HCT116 (cell line): ENCODE measurements around the gene TNNI2. TPM values are rescaled to one million over a fixed set of nuclear protein-coding genes. Genes with fewer than 3 reads are reported as not detected.

Experiments used
- ATAC-seq: fragments of 200-7000 bp; cut with Tn5 transposase; 2 replicates; pipeline ENCODE4 v1.9.1; 2020; ENCODE audit warnings: mild to moderate bottlenecking, moderate library complexity
- BruUV-seq: library from RNA; stranded (reverse); fragments of 400-500 nt; replicated peaks from 2 replicates; lab custom pipeline; 2021; lab: Mats Ljungman, UMichigan
- CTCF ChIA-PET: fragments of 300-600 bp; sonication (Branson Sonifier 250); formaldehyde crosslinking; loops from one replicate; lab custom pipeline; 2021; ENCODE audit warnings: antibody characterized with exemption; lab: Charles Lee
- POLR2A ChIA-PET: fragments of 300-600, 350-600 bp; sonication (Branson Sonifier 250); formaldehyde crosslinking; loops from one replicate; lab custom pipeline; 2021; ENCODE audit warnings: antibody characterized with exemption; lab: Charles Lee
- RAD21 ChIA-PET, 2 experiments: fragments of 300-600 bp; sonication (Branson Sonifier 250); formaldehyde crosslinking; loops; one replicate each; lab custom pipeline; 2023; ENCODE audit warnings: low total read pairs in 2 of 2; ENCODE audit not compliant: uncharacterized antibody in 2 of 2, unreplicated experiment in 2 of 2, low non-redundant PET in 1 of 2; lab: Charles Lee
- DNase-seq: peaks from one replicate; pipeline ENCODE4 v3.0.0-alpha.2; 2010; ENCODE audit warnings: low read depth, low spot score
- H2AFZ ChIP-seq: fragments of 200-600 bp; shearing (Covaris generic), sonication (generic); 2 replicates; pipeline ENCODE4 v1.6.1; 2017; ENCODE audit warnings: low read depth, mixed run types, mixed read lengths, antibody characterized with exemption, low read length; ENCODE audit not compliant: poor library complexity, severe bottlenecking
- H3K27ac ChIP-seq: 2 replicates; pipeline ENCODE4 v1.5.1; 2012; ENCODE audit warnings: low read depth, low read length
- H3K27me3 ChIP-seq: fragments of 200-600 bp; sonication (generic); 2 replicates; pipeline ENCODE4 v1.6.1; 2016; ENCODE audit warnings: mixed run types, low read length, mixed read lengths; ENCODE audit not compliant: insufficient read depth
- H3K36me3 ChIP-seq, 2 experiments: fragments of 200-500 bp in 1 of 2; fragments of 200-600 bp in 1 of 2; sonication (Bioruptor generic) in 1 of 2; sonication (generic) in 1 of 2; 2 replicates each; pipeline versions ENCODE4 v1.5.1 to v1.6.1; 2014 to 2016; ENCODE audit warnings: low read length in 2 of 2, inconsistent platforms in 1 of 2, mixed read lengths in 1 of 2, mixed run types in 1 of 2; ENCODE audit not compliant: insufficient read depth in 2 of 2, control insufficient read depth in 1 of 2
- H3K4me1 ChIP-seq, 2 experiments: fragments of 200-600 bp in 1 of 2; sonication (generic) in 1 of 2; 2 replicates each; pipeline versions ENCODE4 v1.5.1 to v1.6.1; 2012 to 2017; ENCODE audit warnings: low read length in 2 of 2, inconsistent platforms in 1 of 2, mild to moderate bottlenecking in 1 of 2, mixed read lengths in 1 of 2, mixed run types in 1 of 2, moderate library complexity in 1 of 2; ENCODE audit not compliant: insufficient read depth in 2 of 2, control insufficient read depth in 1 of 2
- H3K4me2 ChIP-seq: fragments of 200-600 bp; sonication (generic); 2 replicates; pipeline ENCODE4 v1.6.1; 2017; ENCODE audit warnings: mixed run types, low read length, mixed read lengths
- H3K4me3 ChIP-seq, 2 experiments: fragments of 200-600 bp in 1 of 2; sonication (generic) in 1 of 2; replicated peaks in 1 of 2; 2 replicates each; pipeline ENCODE4 v1.5.1; 2011 to 2016; ENCODE audit warnings: low read length in 2 of 2, control low read depth in 1 of 2, low read depth in 1 of 2, mild to moderate bottlenecking in 1 of 2, mixed read lengths in 1 of 2, mixed run types in 1 of 2
- H3K79me2 ChIP-seq: fragments of 200-600 bp; sonication (generic); 2 replicates; pipeline ENCODE4 v1.6.1; 2017; ENCODE audit warnings: mild to moderate bottlenecking, mixed run types, low read length, moderate library complexity, mixed read lengths; ENCODE audit not compliant: insufficient read depth
- H3K9ac ChIP-seq: fragments of 200-600 bp; sonication (generic); 2 replicates; pipeline ENCODE4 v1.6.1; 2016; ENCODE audit warnings: low read length, mixed read lengths
- H3K9me2 ChIP-seq: fragments of 200-600 bp; sonication (generic), shearing (Covaris generic); 2 replicates; pipeline ENCODE4 v1.6.1; 2017; ENCODE audit warnings: mixed run types, mild to moderate bottlenecking, moderate library complexity; ENCODE audit not compliant: insufficient read depth
- H3K9me3 ChIP-seq, 2 experiments: fragments of 200-500 bp in 1 of 2; fragments of 200-600 bp in 1 of 2; sonication (Bioruptor generic) in 1 of 2; sonication (generic) in 1 of 2; 2 replicates each; pipeline ENCODE4 v1.6.1; 2014 to 2017; ENCODE audit warnings: low read length in 2 of 2, mixed read lengths in 2 of 2, inconsistent platforms in 1 of 2, low read depth in 1 of 2, mild to moderate bottlenecking in 1 of 2, mixed run types in 1 of 2, moderate library complexity in 1 of 2; ENCODE audit not compliant: control insufficient read depth in 1 of 2, insufficient read depth in 1 of 2
- H4K20me1 ChIP-seq: fragments of 200-600 bp; sonication (generic), shearing (Covaris generic); 2 replicates; pipeline ENCODE4 v1.6.1; 2017; ENCODE audit warnings: mixed run types, mild to moderate bottlenecking, moderate library complexity; ENCODE audit not compliant: insufficient read depth
- CBX3 ChIP-seq: IDR thresholded peaks from 2 replicates; pipeline ENCODE4 v1.6.1; 2012; ENCODE audit warnings: low read depth
- CEBPB ChIP-seq: IDR thresholded peaks from 2 replicates; pipeline ENCODE4 v1.6.1; 2012; ENCODE audit warnings: low read depth
- EGR1 ChIP-seq: IDR thresholded peaks from 2 replicates; pipeline ENCODE4 v1.6.1; 2012; ENCODE audit warnings: low read depth
- ELF1 ChIP-seq: IDR thresholded peaks from 2 replicates; pipeline ENCODE4 v1.6.1; 2012; ENCODE audit warnings: low read depth, borderline replicate concordance
- EZH2 ChIP-seq: fragments of 200-600 bp; sonication (generic); IDR thresholded peaks from 2 replicates; pipeline ENCODE4 v1.6.1; 2017; ENCODE audit warnings: antibody characterized with exemption, mixed run types
- FOSL1 ChIP-seq: IDR thresholded peaks from 2 replicates; pipeline ENCODE4 v1.6.1; 2012; ENCODE audit warnings: low read depth
- JUND ChIP-seq: IDR thresholded peaks from 2 replicates; pipeline ENCODE4 v1.6.1; 2012
- POLR2A ChIP-seq: IDR thresholded peaks from 2 replicates; pipeline ENCODE4 v1.7.0; 2011; ENCODE audit warnings: borderline replicate concordance; ENCODE audit not compliant: insufficient read depth, insufficient read length; ENCODE audit errors: extremely low read depth
- RAD21 ChIP-seq: IDR thresholded peaks from 2 replicates; pipeline ENCODE4 v1.6.1; 2012; ENCODE audit warnings: low read depth, mild to moderate bottlenecking
- SP1 ChIP-seq: IDR thresholded peaks from 2 replicates; pipeline ENCODE4 v1.6.1; 2012; ENCODE audit warnings: low read depth
- SRF ChIP-seq: IDR thresholded peaks from 2 replicates; pipeline ENCODE4 v1.6.1; 2012; ENCODE audit warnings: low read depth
- TCF7L2 ChIP-seq: IDR thresholded peaks from 2 replicates; pipeline ENCODE4 v1.7.0; 2011; ENCODE audit warnings: borderline replicate concordance, inconsistent platforms; ENCODE audit not compliant: insufficient read depth, insufficient read length; ENCODE audit errors: extremely low read depth
- YY1 ChIP-seq: IDR thresholded peaks from 2 replicates; pipeline ENCODE4 v1.6.1; 2011; ENCODE audit warnings: low read length, low read depth, moderate library complexity, mild to moderate bottlenecking; ENCODE audit not compliant: insufficient replicate concordance; ENCODE audit errors: extremely low read depth
- ZFX ChIP-seq: fragments of 450-650 bp; IDR thresholded peaks from 2 replicates; pipeline ENCODE4 v1.6.1; 2017
- intact Hi-C: fragments of 100-400 bp; cut with micrococcal nuclease; formaldehyde crosslinking; loops from 2 replicates; pipeline ENCODE4 v1.10.0; 2022
- total RNA-seq: library from RNA; stranded (reverse); gene quantifications from one replicate; pipeline ENCODE4 v1.2.1, GENCODE V29; 2021; ENCODE audit not compliant: unreplicated experiment
- TF ChIP-seq, protein P1 (sequence below): IDR thresholded peaks from 2 replicates; pipeline ENCODE4 v1.6.1; 2012; ENCODE audit warnings: low read depth
- TF ChIP-seq, protein P2 (sequence below), 3 experiments: fragments of 200-600 bp in 1 of 3; sonication (generic) in 1 of 3; IDR thresholded peaks in 2 of 3; conservative IDR thresholded peaks in 1 of 3; 2 replicates each; pipeline ENCODE4 v1.5.1; 2012 to 2017; ENCODE audit warnings: low read depth in 2 of 3, low read length in 2 of 3, antibody characterized with exemption in 1 of 3, borderline replicate concordance in 1 of 3, control low read depth in 1 of 3, mild to moderate bottlenecking in 1 of 3, mixed read lengths in 1 of 3, mixed run types in 1 of 3, moderate library complexity in 1 of 3; ENCODE audit not compliant: insufficient read depth in 1 of 3
- TF ChIP-seq, protein P3 (sequence below): IDR thresholded peaks from 2 replicates; pipeline ENCODE4 v1.6.1; 2011; ENCODE audit warnings: mild to moderate bottlenecking, low read length, moderate library complexity; ENCODE audit not compliant: insufficient replicate concordance; ENCODE audit errors: extremely low read depth
- TF ChIP-seq, protein P4 (sequence below): IDR thresholded peaks from 2 replicates; pipeline ENCODE4 v1.6.1; 2012
- TF ChIP-seq, protein P5 (sequence below): IDR thresholded peaks from 2 replicates; pipeline ENCODE4 v1.6.1; 2012

TNNI2 gene
- total RNA-seq, 1 experiment from 2014 or later: not detected

DNA sequence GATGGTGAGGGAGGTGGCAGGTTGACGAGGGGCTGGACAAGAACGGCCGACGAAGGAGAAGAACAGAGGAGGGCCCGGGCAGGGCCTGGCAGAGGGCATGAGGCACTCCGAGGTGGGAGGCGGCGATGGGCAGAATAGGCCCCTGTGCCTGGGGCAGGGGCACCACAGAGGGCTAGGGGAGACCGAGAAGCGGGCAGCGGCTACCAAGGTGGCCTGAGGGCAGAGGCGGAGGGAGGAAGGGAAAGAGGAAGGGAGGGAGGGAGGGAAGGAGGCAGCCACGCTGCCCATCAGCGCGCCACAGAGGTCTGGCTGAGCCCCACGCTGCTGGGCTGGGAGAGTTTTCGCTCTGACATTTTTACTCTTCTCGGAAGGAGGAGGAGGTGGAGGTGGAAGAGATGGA lies 25.4 kb downstream of the TNNI2 start:
- Histone ChIP-seq H3K27me3 (no peaks in the 10 kb centered on the region), H3K4me1 (peaks cover 27 to 30% of the 10 kb centered on the region in 2 experiments), H3K36me3 (no peaks in the 10 kb centered on the region), H3K9me3 (no peaks in the 10 kb centered on the region), H3K4me2 (peak overlapping the region; percentile 93), H4K20me1 (no peaks in the 10 kb centered on the region), H3K27ac (peak overlapping the region; percentile 84; the same call in 1 of the 2 replicates), H3K9me2 (no peaks in the 10 kb centered on the region), H3K4me3 (no peak overlapping the region), H2AFZ (no peak overlapping the region), H3K9ac (no peak overlapping the region), H3K79me2 (no peaks in the 10 kb centered on the region)
- ATAC-seq (no peak), DNase-seq (no peak)
- ChIA-PET RAD21 (no interaction called here), POLR2A (no interaction called here), CTCF (no interaction called here)
- intact Hi-C loops: no loop called here
- BruUV-seq: no TSS peak
- TF ChIP-seq POLR2A (no peak), SP1 (no peak), ELF1 (no peak), CBX3 (no peak), SRF (no peak), EGR1 (no peak), EZH2 (no peak), JUND (no peak), FOSL1 (no peak), YY1 (no peak), CEBPB (no peak), ZFX (no peak), TCF7L2 (no peak), RAD21 (no peak)
- TF ChIP-seq, protein P1, sequence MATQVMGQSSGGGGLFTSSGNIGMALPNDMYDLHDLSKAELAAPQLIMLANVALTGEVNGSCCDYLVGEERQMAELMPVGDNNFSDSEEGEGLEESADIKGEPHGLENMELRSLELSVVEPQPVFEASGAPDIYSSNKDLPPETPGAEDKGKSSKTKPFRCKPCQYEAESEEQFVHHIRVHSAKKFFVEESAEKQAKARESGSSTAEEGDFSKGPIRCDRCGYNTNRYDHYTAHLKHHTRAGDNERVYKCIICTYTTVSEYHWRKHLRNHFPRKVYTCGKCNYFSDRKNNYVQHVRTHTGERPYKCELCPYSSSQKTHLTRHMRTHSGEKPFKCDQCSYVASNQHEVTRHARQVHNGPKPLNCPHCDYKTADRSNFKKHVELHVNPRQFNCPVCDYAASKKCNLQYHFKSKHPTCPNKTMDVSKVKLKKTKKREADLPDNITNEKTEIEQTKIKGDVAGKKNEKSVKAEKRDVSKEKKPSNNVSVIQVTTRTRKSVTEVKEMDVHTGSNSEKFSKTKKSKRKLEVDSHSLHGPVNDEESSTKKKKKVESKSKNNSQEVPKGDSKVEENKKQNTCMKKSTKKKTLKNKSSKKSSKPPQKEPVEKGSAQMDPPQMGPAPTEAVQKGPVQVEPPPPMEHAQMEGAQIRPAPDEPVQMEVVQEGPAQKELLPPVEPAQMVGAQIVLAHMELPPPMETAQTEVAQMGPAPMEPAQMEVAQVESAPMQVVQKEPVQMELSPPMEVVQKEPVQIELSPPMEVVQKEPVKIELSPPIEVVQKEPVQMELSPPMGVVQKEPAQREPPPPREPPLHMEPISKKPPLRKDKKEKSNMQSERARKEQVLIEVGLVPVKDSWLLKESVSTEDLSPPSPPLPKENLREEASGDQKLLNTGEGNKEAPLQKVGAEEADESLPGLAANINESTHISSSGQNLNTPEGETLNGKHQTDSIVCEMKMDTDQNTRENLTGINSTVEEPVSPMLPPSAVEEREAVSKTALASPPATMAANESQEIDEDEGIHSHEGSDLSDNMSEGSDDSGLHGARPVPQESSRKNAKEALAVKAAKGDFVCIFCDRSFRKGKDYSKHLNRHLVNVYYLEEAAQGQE: no peak
- TF ChIP-seq, protein P2, sequence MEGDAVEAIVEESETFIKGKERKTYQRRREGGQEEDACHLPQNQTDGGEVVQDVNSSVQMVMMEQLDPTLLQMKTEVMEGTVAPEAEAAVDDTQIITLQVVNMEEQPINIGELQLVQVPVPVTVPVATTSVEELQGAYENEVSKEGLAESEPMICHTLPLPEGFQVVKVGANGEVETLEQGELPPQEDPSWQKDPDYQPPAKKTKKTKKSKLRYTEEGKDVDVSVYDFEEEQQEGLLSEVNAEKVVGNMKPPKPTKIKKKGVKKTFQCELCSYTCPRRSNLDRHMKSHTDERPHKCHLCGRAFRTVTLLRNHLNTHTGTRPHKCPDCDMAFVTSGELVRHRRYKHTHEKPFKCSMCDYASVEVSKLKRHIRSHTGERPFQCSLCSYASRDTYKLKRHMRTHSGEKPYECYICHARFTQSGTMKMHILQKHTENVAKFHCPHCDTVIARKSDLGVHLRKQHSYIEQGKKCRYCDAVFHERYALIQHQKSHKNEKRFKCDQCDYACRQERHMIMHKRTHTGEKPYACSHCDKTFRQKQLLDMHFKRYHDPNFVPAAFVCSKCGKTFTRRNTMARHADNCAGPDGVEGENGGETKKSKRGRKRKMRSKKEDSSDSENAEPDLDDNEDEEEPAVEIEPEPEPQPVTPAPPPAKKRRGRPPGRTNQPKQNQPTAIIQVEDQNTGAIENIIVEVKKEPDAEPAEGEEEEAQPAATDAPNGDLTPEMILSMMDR (IDR thresholded peaks at IDR 0.05 in 2 of 3, conservative IDR thresholded peaks at IDR 0.05 in 1 of 3; ENCODE audit: borderline replicate concordance in 1 of 3, insufficient read depth in 1 of 3, low read depth in 2 of 3, low read length in 2 of 3): no peak
- TF ChIP-seq, protein P3, sequence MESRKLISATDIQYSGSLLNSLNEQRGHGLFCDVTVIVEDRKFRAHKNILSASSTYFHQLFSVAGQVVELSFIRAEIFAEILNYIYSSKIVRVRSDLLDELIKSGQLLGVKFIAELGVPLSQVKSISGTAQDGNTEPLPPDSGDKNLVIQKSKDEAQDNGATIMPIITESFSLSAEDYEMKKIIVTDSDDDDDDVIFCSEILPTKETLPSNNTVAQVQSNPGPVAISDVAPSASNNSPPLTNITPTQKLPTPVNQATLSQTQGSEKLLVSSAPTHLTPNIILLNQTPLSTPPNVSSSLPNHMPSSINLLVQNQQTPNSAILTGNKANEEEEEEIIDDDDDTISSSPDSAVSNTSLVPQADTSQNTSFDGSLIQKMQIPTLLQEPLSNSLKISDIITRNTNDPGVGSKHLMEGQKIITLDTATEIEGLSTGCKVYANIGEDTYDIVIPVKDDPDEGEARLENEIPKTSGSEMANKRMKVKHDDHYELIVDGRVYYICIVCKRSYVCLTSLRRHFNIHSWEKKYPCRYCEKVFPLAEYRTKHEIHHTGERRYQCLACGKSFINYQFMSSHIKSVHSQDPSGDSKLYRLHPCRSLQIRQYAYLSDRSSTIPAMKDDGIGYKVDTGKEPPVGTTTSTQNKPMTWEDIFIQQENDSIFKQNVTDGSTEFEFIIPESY: no peak
- TF ChIP-seq, protein P4, sequence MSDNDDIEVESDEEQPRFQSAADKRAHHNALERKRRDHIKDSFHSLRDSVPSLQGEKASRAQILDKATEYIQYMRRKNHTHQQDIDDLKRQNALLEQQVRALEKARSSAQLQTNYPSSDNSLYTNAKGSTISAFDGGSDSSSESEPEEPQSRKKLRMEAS: no peak
- TF ChIP-seq, protein P5, sequence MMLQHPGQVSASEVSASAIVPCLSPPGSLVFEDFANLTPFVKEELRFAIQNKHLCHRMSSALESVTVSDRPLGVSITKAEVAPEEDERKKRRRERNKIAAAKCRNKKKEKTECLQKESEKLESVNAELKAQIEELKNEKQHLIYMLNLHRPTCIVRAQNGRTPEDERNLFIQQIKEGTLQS: no peak
